Measurements from ENCODE around the gene UNC5A.

The UNC5A gene

GRCh38 chr5:176908675-176909368 is 98.5 kb downstream of the UNC5A start:
- Histone ChIP-seq H3K27me3 (ENCODE audit: insufficient read depth, low read length) (no peaks in the 10 kb centered on the region), H3K4me1 (ENCODE audit: insufficient read depth, low read length) (peaks cover 17% of the 10 kb centered on the region), H3K36me3 (ENCODE audit: insufficient read depth, low read length) (peaks cover 37% of the 10 kb centered on the region), H2AFZ (ENCODE audit: low read depth, low read length) (no peak overlapping the region), H3K4me3 (ENCODE audit: low read length) (no peak overlapping the region), H3K9me3 (ENCODE audit: low read length) (no peaks in the 10 kb centered on the region)

DNA sequence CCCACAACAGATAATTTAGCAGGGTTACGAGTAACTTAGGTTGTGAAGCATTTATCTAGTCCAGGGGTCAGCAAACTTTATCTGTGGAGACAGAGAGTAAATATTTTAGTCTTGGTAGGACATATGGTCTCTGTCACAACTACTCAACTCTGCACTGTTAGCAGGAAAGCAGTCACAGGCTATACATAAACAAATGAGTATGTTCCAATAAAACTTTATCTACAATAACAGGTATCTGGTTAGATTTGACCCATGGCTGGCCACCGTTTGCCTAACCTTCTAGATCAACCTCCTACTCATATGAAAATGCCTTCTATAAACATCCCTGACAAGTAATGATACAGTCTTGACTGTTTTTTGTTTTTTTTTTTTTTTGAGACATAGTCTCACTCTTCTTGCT is 101.8 kb downstream of the UNC5A start:
- no peaks in the 10 kb centered on the region for H3K27me3 ChIP-seq (ENCODE audit: insufficient read depth, low read length)
- no peak overlapping the region for H3K4me3 ChIP-seq (ENCODE audit: low read length)
- H2AFZ ChIP-seq (ENCODE audit: low read depth, low read length): no peak overlapping the region
- peaks cover 16% of the 10 kb centered on the region for H3K36me3 ChIP-seq (ENCODE audit: insufficient read depth, low read length)
- H3K4me1 ChIP-seq (ENCODE audit: insufficient read depth, low read length): no peaks in the 10 kb centered on the region
- H3K9me3 ChIP-seq (ENCODE audit: low read length): no peaks in the 10 kb centered on the region

DNA sequence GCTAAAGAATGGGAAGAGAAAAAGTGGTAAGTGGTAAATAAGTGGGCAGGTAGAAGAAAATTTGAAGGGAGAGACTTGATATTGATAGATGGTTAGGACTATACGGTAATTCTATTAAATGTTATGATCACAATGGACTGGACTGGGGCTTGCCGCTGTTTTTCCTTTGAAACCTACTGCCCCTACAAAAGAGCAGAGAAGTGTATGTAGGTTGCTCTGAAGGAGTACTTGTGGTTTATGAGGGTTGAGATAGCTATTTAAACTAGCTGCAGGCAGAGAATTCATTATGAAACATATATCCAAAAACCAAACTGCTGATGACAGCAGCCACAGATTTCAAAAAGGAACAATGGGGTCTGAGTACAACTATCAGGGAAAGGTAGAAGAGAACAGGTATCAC is 105.5 kb downstream of the UNC5A start:
- peaks cover 5% of the 10 kb centered on the region for H3K4me1 ChIP-seq (ENCODE audit: insufficient read depth, low read length)
- H3K9me3 ChIP-seq (ENCODE audit: low read length): no peaks in the 10 kb centered on the region
- no peaks in the 10 kb centered on the region for H3K27me3 ChIP-seq (ENCODE audit: insufficient read depth, low read length)
- H3K36me3 ChIP-seq (ENCODE audit: insufficient read depth, low read length): peaks cover 16% of the 10 kb centered on the region
- no peak overlapping the region for H2AFZ ChIP-seq (ENCODE audit: low read depth, low read length)
- no peak overlapping the region for H3K4me3 ChIP-seq (ENCODE audit: low read length)

DNA sequence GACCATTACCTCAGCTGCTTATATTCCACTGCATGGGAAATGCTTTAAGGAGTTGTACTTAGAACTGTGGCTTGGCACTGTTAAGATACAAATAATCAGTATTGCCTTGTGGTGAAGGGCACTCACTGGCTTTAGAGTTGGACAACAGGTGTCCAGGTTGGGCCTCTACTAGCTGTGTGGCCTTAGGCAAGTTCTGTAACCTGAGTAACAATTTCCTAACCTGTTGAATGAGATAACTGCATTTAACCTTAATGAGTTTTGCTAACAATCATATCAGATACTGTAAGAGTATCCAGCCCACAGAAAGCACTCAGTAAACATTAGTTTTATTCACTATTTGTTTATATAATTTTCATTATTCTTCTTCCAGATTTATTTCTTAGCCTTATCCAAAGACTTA is 106.0 kb downstream of the UNC5A start:
- Histone ChIP-seq H3K27me3 (ENCODE audit: insufficient read depth, low read length) (no peaks in the 10 kb centered on the region), H3K4me1 (ENCODE audit: insufficient read depth, low read length) (peaks cover 9% of the 10 kb centered on the region), H2AFZ (ENCODE audit: low read depth, low read length) (no peak overlapping the region), H3K9me3 (ENCODE audit: low read length) (no peaks in the 10 kb centered on the region), H3K36me3 (ENCODE audit: insufficient read depth, low read length) (peaks cover 16% of the 10 kb centered on the region), H3K4me3 (ENCODE audit: low read length) (no peak overlapping the region)

GRCh38 chr5:176918613-176919012 is 108.3 kb downstream of the UNC5A start:
- H3K4me1 ChIP-seq (ENCODE audit: insufficient read depth, low read length): peaks cover 19% of the 10 kb centered on the region
- no peak overlapping the region for H2AFZ ChIP-seq (ENCODE audit: low read depth, low read length)
- no peaks in the 10 kb centered on the region for H3K9me3 ChIP-seq (ENCODE audit: low read length)
- peaks cover 16% of the 10 kb centered on the region for H3K36me3 ChIP-seq (ENCODE audit: insufficient read depth, low read length)
- no peaks in the 10 kb centered on the region for H3K27me3 ChIP-seq (ENCODE audit: insufficient read depth, low read length)
- H3K4me3 ChIP-seq (ENCODE audit: low read length): no peak overlapping the region

DNA sequence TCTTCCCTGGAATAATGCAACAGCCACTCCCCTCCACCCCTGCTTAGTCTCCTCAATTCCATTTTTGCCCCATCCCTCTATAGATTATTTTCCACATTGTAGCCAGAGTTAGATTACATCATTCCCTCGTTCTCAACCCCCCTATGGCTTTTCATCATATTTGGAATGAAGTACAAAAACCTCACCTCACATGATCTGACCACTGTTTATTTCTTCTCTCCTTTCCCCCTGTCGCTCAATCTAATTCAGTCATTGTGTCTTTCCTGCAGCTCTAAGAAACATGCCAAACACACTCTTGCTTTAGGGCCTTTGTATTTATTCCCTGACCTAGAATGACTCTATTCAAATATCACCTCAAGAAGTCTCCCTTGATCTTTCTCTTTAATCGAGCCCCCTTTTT is 111.4 kb downstream of the UNC5A start:
- Histone ChIP-seq H3K36me3 (ENCODE audit: insufficient read depth, low read length) (peaks cover 10% of the 10 kb centered on the region), H3K4me1 (ENCODE audit: insufficient read depth, low read length) (peaks cover 19% of the 10 kb centered on the region), H2AFZ (ENCODE audit: low read depth, low read length) (no peak overlapping the region), H3K9me3 (ENCODE audit: low read length) (no peaks in the 10 kb centered on the region), H3K4me3 (ENCODE audit: low read length) (no peak overlapping the region), H3K27me3 (ENCODE audit: insufficient read depth, low read length) (no peaks in the 10 kb centered on the region)

DNA sequence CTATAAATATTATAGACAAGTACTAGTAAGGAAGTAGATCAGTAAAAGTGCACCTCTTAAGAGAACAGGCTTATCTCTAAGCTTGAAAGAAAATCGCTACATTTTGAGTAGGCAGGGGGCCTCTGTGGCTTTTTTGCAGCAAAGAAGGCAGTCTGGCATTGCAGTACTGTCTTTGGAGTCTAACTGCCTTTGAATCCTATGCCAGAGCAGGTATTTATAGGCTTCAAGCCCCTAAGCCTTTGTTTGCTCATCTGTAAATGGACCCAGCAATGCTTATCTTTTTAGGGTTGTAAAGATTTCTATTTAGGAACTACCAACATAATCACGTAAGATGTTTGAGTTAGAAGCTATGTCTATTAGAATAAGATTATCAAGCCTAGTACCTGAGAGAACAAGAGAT is 112.5 kb downstream of the UNC5A start:
- Histone ChIP-seq H3K4me1 (ENCODE audit: insufficient read depth, low read length) (peaks cover 19% of the 10 kb centered on the region), H3K9me3 (ENCODE audit: low read length) (no peaks in the 10 kb centered on the region), H3K27me3 (ENCODE audit: insufficient read depth, low read length) (no peaks in the 10 kb centered on the region), H3K4me3 (ENCODE audit: low read length) (no peak overlapping the region), H2AFZ (ENCODE audit: low read depth, low read length) (no peak overlapping the region), H3K36me3 (ENCODE audit: insufficient read depth, low read length) (peaks cover 10% of the 10 kb centered on the region)

- Histone ChIP-seq H3K27me3 (ENCODE audit: insufficient read depth, low read length) (no peaks in the 10 kb centered on the region), H3K4me3 (ENCODE audit: low read length) (no peak overlapping the region), H3K4me1 (ENCODE audit: insufficient read depth, low read length) (no peaks in the 10 kb centered on the region), H3K36me3 (ENCODE audit: insufficient read depth, low read length) (peaks cover 13% of the 10 kb centered on the region), H2AFZ (ENCODE audit: low read depth, low read length) (no peak overlapping the region), H3K9me3 (ENCODE audit: low read length) (no peaks in the 10 kb centered on the region)
Measured at GRCh38 chr5:176927562-176927961, 117.2 kb downstream of the UNC5A start.

GRCh38 chr5:176929654-176930053 is 119.3 kb downstream of the UNC5A start:
- peaks cover 22% of the 10 kb centered on the region for H3K36me3 ChIP-seq (ENCODE audit: insufficient read depth, low read length)
- H3K4me3 ChIP-seq (ENCODE audit: low read length): no peak overlapping the region
- no peaks in the 10 kb centered on the region for H3K27me3 ChIP-seq (ENCODE audit: insufficient read depth, low read length)
- H2AFZ ChIP-seq (ENCODE audit: low read depth, low read length): no peak overlapping the region
- no peaks in the 10 kb centered on the region for H3K4me1 ChIP-seq (ENCODE audit: insufficient read depth, low read length)
- no peaks in the 10 kb centered on the region for H3K9me3 ChIP-seq (ENCODE audit: low read length)

Measured in neuron (in vitro differentiated cells).